Measurements from ENCODE around the gene AKNAD1. TPM values are rescaled to one million over a fixed set of nuclear protein-coding genes. Genes with fewer than 3 reads are reported as not detected.

Gene AKNAD1
- total and polyA plus RNA-seq, 2 of the 4 experiments (the other 2 are of a cell fraction): 0.07 to 0.18 TPM

DNA sequence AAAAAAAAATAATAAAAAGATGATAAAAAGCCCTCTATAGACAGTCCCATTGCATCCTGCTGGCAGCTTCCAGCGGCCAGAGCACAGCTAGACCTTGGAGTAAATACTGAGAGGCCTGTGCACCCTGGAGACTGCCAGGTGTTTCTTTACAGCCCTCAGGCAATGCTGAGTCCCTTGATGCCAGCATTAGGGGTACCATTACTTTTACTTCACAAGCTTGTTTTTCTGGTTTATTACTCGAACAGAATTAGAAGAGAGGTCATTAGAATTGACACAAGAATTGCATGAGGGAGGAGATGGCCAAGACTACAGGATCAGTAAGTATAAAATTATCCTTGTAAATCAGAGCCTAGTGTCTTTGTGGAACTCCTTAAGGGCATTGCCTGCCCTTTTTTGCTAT lies 43.6 kb downstream of the AKNAD1 start:
- no peak overlapping the region for H4K5ac ChIP-seq (ENCODE audit: low read depth, low read length)
- dilution Hi-C loops (cut with HindIII; ENCODE audit: low sequenced_read_pairs, unreplicated experiment) (no loop called here), intact Hi-C loops (cut with micrococcal nuclease) (no loop called here), in situ Hi-C loops (cut with MboI; ENCODE audit: low sequenced_read_pairs) (no loop called here)
- no peaks in the 10 kb centered on the region for H3K9me3 ChIP-seq (ENCODE audit: control insufficient read depth, insufficient read depth, low read length)
- no peak overlapping the region for H3K4me3 ChIP-seq (ENCODE audit: insufficient read depth, low read depth, low read length)
- H2BK20ac ChIP-seq (ENCODE audit: low read depth, low read length): no peak overlapping the region
- H4K20me1 ChIP-seq (ENCODE audit: insufficient read depth, low read length): no peaks in the 10 kb centered on the region
- no TSS peak for BruUV-seq (replicated peaks)
- H3K36me3 ChIP-seq (ENCODE audit: control insufficient read depth, insufficient read depth, low read length): peaks cover 10% of the 10 kb centered on the region
- H2AFZ ChIP-seq (replicated peaks; ENCODE audit: low read length, poor library complexity): no peak overlapping the region
- no peak overlapping the region for H3K27ac ChIP-seq (ENCODE audit: insufficient read depth, low read length)
- H3K56ac ChIP-seq (ENCODE audit: extremely low read depth, insufficient read depth, low read length): no peak overlapping the region
- H3K9me1 ChIP-seq (ENCODE audit: insufficient read depth, low read length): peaks cover 4% of the 10 kb centered on the region; the same call in 1 of the 2 replicates
- no peak overlapping the region for H3K18ac ChIP-seq (ENCODE audit: low read depth, low read length)
- peaks cover 12% of the 10 kb centered on the region for H3K4me1 ChIP-seq (ENCODE audit: control insufficient read depth, insufficient read depth, low read length)
- H3K9ac ChIP-seq (ENCODE audit: low read depth, low read length): no peak overlapping the region
- ChIA-PET CTCF (interaction anchor here (1.5 kb wide), 1 partner anchor 15 kb away, joined by 5 read pairs; no protein-coding TSS in a partner anchor), POLR2A (ENCODE audit: unreplicated experiment) (no interaction called here)
- H2BK5ac ChIP-seq (ENCODE audit: low read depth, low read length, poor library complexity, severe bottlenecking): no peak overlapping the region
- H3K27me3 ChIP-seq (ENCODE audit: control insufficient read depth, insufficient read depth, low read length): no peaks in the 10 kb centered on the region
- ATAC-seq (ENCODE audit: low read depth) (no peak), DNase-seq (no peak)
- no peak overlapping the region for H3K4me2 ChIP-seq (ENCODE audit: low read depth, low read length)
- WGBS, 2 experiments (ENCODE audit: extremely low coverage in 2 of 2, insufficient read length in 1 of 2): no CpG with 5 or more reads among the region's 2 CpGs
- no peak for TF ChIP-seq RAD21 (IDR thresholded peaks at IDR 0.05; ENCODE audit: low read length)
- TF ChIP-seq, protein P1, sequence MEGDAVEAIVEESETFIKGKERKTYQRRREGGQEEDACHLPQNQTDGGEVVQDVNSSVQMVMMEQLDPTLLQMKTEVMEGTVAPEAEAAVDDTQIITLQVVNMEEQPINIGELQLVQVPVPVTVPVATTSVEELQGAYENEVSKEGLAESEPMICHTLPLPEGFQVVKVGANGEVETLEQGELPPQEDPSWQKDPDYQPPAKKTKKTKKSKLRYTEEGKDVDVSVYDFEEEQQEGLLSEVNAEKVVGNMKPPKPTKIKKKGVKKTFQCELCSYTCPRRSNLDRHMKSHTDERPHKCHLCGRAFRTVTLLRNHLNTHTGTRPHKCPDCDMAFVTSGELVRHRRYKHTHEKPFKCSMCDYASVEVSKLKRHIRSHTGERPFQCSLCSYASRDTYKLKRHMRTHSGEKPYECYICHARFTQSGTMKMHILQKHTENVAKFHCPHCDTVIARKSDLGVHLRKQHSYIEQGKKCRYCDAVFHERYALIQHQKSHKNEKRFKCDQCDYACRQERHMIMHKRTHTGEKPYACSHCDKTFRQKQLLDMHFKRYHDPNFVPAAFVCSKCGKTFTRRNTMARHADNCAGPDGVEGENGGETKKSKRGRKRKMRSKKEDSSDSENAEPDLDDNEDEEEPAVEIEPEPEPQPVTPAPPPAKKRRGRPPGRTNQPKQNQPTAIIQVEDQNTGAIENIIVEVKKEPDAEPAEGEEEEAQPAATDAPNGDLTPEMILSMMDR (conservative IDR thresholded peaks at IDR 0.05; ENCODE audit: low read depth, low read length): no peak
- no peak for TF ChIP-seq CHD1 (IDR thresholded peaks at IDR 0.05; ENCODE audit: low read depth, low read length)
- TF ChIP-seq SMC3 (IDR thresholded peaks at IDR 0.05; ENCODE audit: low read depth, low read length): no peak
- TF ChIP-seq BHLHE40 (IDR thresholded peaks at IDR 0.05; ENCODE audit: low read depth, low read length): no peak
- TF ChIP-seq RFX5 (IDR thresholded peaks at IDR 0.05; ENCODE audit: low read depth, low read length): no peak
- TF ChIP-seq MAZ (IDR thresholded peaks at IDR 0.05; ENCODE audit: borderline replicate concordance, low read depth, low read length): no peak
- TF ChIP-seq POLR2A (IDR thresholded peaks at IDR 0.05; ENCODE audit: low read depth, low read length): no peak
- TF ChIP-seq MXI1 (IDR thresholded peaks at IDR 0.05; ENCODE audit: borderline replicate concordance, low read depth, low read length): no peak
- no peak for TF ChIP-seq MAFK (IDR thresholded peaks at IDR 0.05; ENCODE audit: low read depth, low read length)
- no peak for TF ChIP-seq NFE2L2 (IDR thresholded peaks at IDR 0.05; ENCODE audit: low read depth, low read length)
- TF ChIP-seq, protein P2, sequence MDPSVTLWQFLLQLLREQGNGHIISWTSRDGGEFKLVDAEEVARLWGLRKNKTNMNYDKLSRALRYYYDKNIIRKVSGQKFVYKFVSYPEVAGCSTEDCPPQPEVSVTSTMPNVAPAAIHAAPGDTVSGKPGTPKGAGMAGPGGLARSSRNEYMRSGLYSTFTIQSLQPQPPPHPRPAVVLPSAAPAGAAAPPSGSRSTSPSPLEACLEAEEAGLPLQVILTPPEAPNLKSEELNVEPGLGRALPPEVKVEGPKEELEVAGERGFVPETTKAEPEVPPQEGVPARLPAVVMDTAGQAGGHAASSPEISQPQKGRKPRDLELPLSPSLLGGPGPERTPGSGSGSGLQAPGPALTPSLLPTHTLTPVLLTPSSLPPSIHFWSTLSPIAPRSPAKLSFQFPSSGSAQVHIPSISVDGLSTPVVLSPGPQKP (IDR thresholded peaks at IDR 0.05; ENCODE audit: borderline replicate concordance, low read depth, low read length): no peak
- no peak for TF ChIP-seq FOS (IDR thresholded peaks at IDR 0.05; ENCODE audit: low read depth, low read length)
- TF ChIP-seq, protein P3, sequence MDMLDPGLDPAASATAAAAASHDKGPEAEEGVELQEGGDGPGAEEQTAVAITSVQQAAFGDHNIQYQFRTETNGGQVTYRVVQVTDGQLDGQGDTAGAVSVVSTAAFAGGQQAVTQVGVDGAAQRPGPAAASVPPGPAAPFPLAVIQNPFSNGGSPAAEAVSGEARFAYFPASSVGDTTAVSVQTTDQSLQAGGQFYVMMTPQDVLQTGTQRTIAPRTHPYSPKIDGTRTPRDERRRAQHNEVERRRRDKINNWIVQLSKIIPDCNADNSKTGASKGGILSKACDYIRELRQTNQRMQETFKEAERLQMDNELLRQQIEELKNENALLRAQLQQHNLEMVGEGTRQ (IDR thresholded peaks at IDR 0.05; ENCODE audit: low read depth, low read length): no peak
- TF ChIP-seq RCOR1 (IDR thresholded peaks at IDR 0.05; ENCODE audit: insufficient replicate concordance, low read length): no peak
- TF ChIP-seq CEBPB (IDR thresholded peaks at IDR 0.05; ENCODE audit: low read depth, low read length): no peak
- H2BK120ac ChIP-seq (ENCODE audit: low read depth, low read length): no peak overlapping the region
- no peak overlapping the region for H4K91ac ChIP-seq (ENCODE audit: insufficient read depth, low read depth, low read length)
- no peak overlapping the region for H3K23ac ChIP-seq (ENCODE audit: low read depth, low read length)
- no peak overlapping the region for H3K14ac ChIP-seq (replicated peaks; ENCODE audit: low read depth, low read length)
- no peak overlapping the region for H2AK5ac ChIP-seq (ENCODE audit: low read depth, low read length)
- no peak overlapping the region for H3K4ac ChIP-seq (ENCODE audit: low read depth, low read length)
- H4K8ac ChIP-seq (ENCODE audit: low read depth in 2 of 2, low read length in 2 of 2): no peak overlapping the region
- no peak overlapping the region for H2BK15ac ChIP-seq (ENCODE audit: low read depth, low read length)
- H2AK9ac ChIP-seq (replicated peaks; ENCODE audit: low read depth, low read length, poor library complexity): no peak overlapping the region
- H3K79me1 ChIP-seq (ENCODE audit: low read depth in 1 of 2, low read length in 2 of 2): no peaks in the 10 kb centered on the region

Data from IMR-90 (cell line).